Measurements from ENCODE around the gene CFAP45.
"Not testable (repeated sequence)": the region's sequence is repeated elsewhere in the genome, so short reads cannot be mapped to it uniquely, and the experiment has no call there.

Gene CFAP45

GRCh38 chr1:159911326-159912070 lies 11.5 kb upstream of the CFAP45 start:
- DNase-seq (ENCODE audit: insufficient read length) (no peak), FAIRE-seq (peak; percentile 14)
- TF ChIP-seq POLR2A (IDR thresholded peaks at IDR 0.05; ENCODE audit: low read depth, low read length) (no peak), TAF1 (IDR thresholded peaks at IDR 0.05; ENCODE audit: borderline replicate concordance, low read depth, low read length) (no peak), POLR2AphosphoS5 (IDR thresholded peaks at IDR 0.05; ENCODE audit: low read depth, low read length) (0 out of 2 replicates have a peak, but pooled peaks have one; percentile 19)

- FAIRE-seq (no peak), DNase-seq (ENCODE audit: insufficient read length) (no peak)
- TF ChIP-seq TAF1 (IDR thresholded peaks at IDR 0.05; ENCODE audit: borderline replicate concordance, low read depth, low read length) (no peak), POLR2A (IDR thresholded peaks at IDR 0.05; ENCODE audit: low read depth, low read length) (no peak)
Observed at GRCh38 chr1:159908031-159908940, 8.3 kb upstream of the CFAP45 start.

- DNase-seq (ENCODE audit: insufficient read length) (no peak), FAIRE-seq (no peak)
Observed at GRCh38 chr1:159906960-159907359, 7.0 kb upstream of the CFAP45 start.

GRCh38 chr1:159904036-159904435 lies 4.1 kb upstream of the CFAP45 start:
- not testable (repeated sequence) for FAIRE-seq; DNase-seq (ENCODE audit: insufficient read length)

More at GRCh38 chr1:159906960-159907359, 7.0 kb upstream of the CFAP45 start:
- no peak for TF ChIP-seq POLR2AphosphoS5 (IDR thresholded peaks at IDR 0.05; ENCODE audit: low read depth, low read length)
- TF ChIP-seq POLR2A (IDR thresholded peaks at IDR 0.05; ENCODE audit: low read depth, low read length) = no peak
- no peak for TF ChIP-seq TAF1 (IDR thresholded peaks at IDR 0.05; ENCODE audit: borderline replicate concordance, low read depth, low read length)

GRCh38 chr1:159902541-159902940 lies 2.6 kb upstream of the CFAP45 start:
- DNase-seq (ENCODE audit: insufficient read length) (no peak), FAIRE-seq (no peak)

GRCh38 chr1:159900755-159901360 lies 893 bp upstream of the CFAP45 start:
- no peak for TF ChIP-seq TAF1 (IDR thresholded peaks at IDR 0.05; ENCODE audit: borderline replicate concordance, low read depth, low read length)
- TF ChIP-seq POLR2A (IDR thresholded peaks at IDR 0.05; ENCODE audit: low read depth, low read length) = no peak
- TF ChIP-seq POLR2AphosphoS5 (IDR thresholded peaks at IDR 0.05; ENCODE audit: low read depth, low read length) = no peak
- no peak for DNase-seq (ENCODE audit: insufficient read length)
- FAIRE-seq = no peak

More at GRCh38 chr1:159902541-159902940, 2.6 kb upstream of the CFAP45 start:
- TF ChIP-seq POLR2A (IDR thresholded peaks at IDR 0.05; ENCODE audit: low read depth, low read length) (no peak), TAF1 (IDR thresholded peaks at IDR 0.05; ENCODE audit: borderline replicate concordance, low read depth, low read length) (no peak), POLR2AphosphoS5 (IDR thresholded peaks at IDR 0.05; ENCODE audit: low read depth, low read length) (no peak)

GRCh38 chr1:159899634-159900033 lies 331 bp downstream of the CFAP45 start:
- not testable (repeated sequence) for DNase-seq (ENCODE audit: insufficient read length); FAIRE-seq

- FAIRE-seq = no peak
- no peak for TF ChIP-seq POLR2A (IDR thresholded peaks at IDR 0.05; ENCODE audit: low read depth, low read length)
- no peak for DNase-seq (ENCODE audit: insufficient read length)
Observed at GRCh38 chr1:159898527-159898926, 1.4 kb downstream of the CFAP45 start.

GRCh38 chr1:159897962-159898361 lies 2.0 kb downstream of the CFAP45 start:
- no peak for FAIRE-seq
- DNase-seq (ENCODE audit: insufficient read length) = no peak
- TF ChIP-seq POLR2A (IDR thresholded peaks at IDR 0.05; ENCODE audit: low read depth, low read length) = no peak
- no peak for TF ChIP-seq TAF1 (IDR thresholded peaks at IDR 0.05; ENCODE audit: borderline replicate concordance, low read depth, low read length)
- TF ChIP-seq POLR2AphosphoS5 (IDR thresholded peaks at IDR 0.05; ENCODE audit: low read depth, low read length) = no peak

- FAIRE-seq (no peak), DNase-seq (ENCODE audit: insufficient read length) (no peak)
- TF ChIP-seq POLR2A (IDR thresholded peaks at IDR 0.05; ENCODE audit: low read depth, low read length) (no peak), TAF1 (IDR thresholded peaks at IDR 0.05; ENCODE audit: borderline replicate concordance, low read depth, low read length) (no peak), POLR2AphosphoS5 (IDR thresholded peaks at IDR 0.05; ENCODE audit: low read depth, low read length) (no peak)
Observed at GRCh38 chr1:159896546-159896930, 3.4 kb downstream of the CFAP45 start.

- TF ChIP-seq TAF1 (IDR thresholded peaks at IDR 0.05; ENCODE audit: borderline replicate concordance, low read depth, low read length) (no peak), POLR2A (IDR thresholded peaks at IDR 0.05; ENCODE audit: low read depth, low read length) (no peak), POLR2AphosphoS5 (IDR thresholded peaks at IDR 0.05; ENCODE audit: low read depth, low read length) (no peak)
- FAIRE-seq = no peak
Observed at GRCh38 chr1:159895836-159896545, 4.0 kb downstream of the CFAP45 start.

More at GRCh38 chr1:159895836-159896545, 4.0 kb downstream of the CFAP45 start:
- no peak for DNase-seq (ENCODE audit: insufficient read length)

Measured in GM12892 (cell line).